ENCODE results near the gene SLC9B1.

GRCh38 chr4:102901804-102902203 is 117.7 kb downstream of the SLC9B1 start:
- TF ChIP-seq CTCF (IDR thresholded peaks at IDR 0.05) (no peak), POLR2A (IDR thresholded peaks at IDR 0.05) (no peak)
